ENCODE measurements around the gene DIPK1A. TPM values are rescaled to one million over a fixed set of nuclear protein-coding genes. Genes with fewer than 3 reads are reported as not detected.
A peak's percentile ranks its signal among the peaks of the same experiment; 100 is the strongest.

Gene DIPK1A
- total RNA-seq, 1 experiment from 2014 or later: 21.3 TPM

GRCh38 chr1:92953491-92953890 is 7.8 kb downstream of the DIPK1A start:
- peak; percentile 56 for DNase-seq (ENCODE audit: low read depth)

- no peak for DNase-seq (ENCODE audit: low read depth)
Observed at GRCh38 chr1:92952714-92953113, 8.5 kb downstream of the DIPK1A start.

GRCh38 chr1:92951141-92951582 is 10.1 kb downstream of the DIPK1A start:
- peak; percentile 76 for DNase-seq (ENCODE audit: low read depth)

- DNase-seq (ENCODE audit: low read depth): peak; percentile 78
Observed at GRCh38 chr1:92949937-92950817, 11.1 kb downstream of the DIPK1A start.

GRCh38 chr1:92948071-92948470 is 13.2 kb downstream of the DIPK1A start:
- no peak for DNase-seq (ENCODE audit: low read depth)

- DNase-seq (ENCODE audit: low read depth): no peak
Observed at GRCh38 chr1:92945748-92946270, 15.5 kb downstream of the DIPK1A start.

GRCh38 chr1:92944901-92945747 is 16.1 kb downstream of the DIPK1A start:
- no peak for DNase-seq (ENCODE audit: low read depth)

GRCh38 chr1:92943502-92943847 is 17.8 kb downstream of the DIPK1A start:
- DNase-seq (ENCODE audit: low read depth): no peak

- peak; percentile 52 for DNase-seq (ENCODE audit: low read depth)
Observed at GRCh38 chr1:92940541-92940940, 20.7 kb downstream of the DIPK1A start.

- no peak for DNase-seq (ENCODE audit: low read depth)
Observed at GRCh38 chr1:92937731-92938130, 23.5 kb downstream of the DIPK1A start.

GRCh38 chr1:92936865-92937264 is 24.4 kb downstream of the DIPK1A start:
- no peak for DNase-seq (ENCODE audit: low read depth)

- DNase-seq (ENCODE audit: low read depth): peak; percentile 90
Observed at GRCh38 chr1:92934395-92935378, 26.6 kb downstream of the DIPK1A start.

- no peak for DNase-seq (ENCODE audit: low read depth)
Observed at GRCh38 chr1:92933459-92933858, 27.8 kb downstream of the DIPK1A start.

GRCh38 chr1:92931691-92932090 is 29.6 kb downstream of the DIPK1A start:
- DNase-seq (ENCODE audit: low read depth): no peak

- DNase-seq (ENCODE audit: low read depth): no peak
Observed at GRCh38 chr1:92929461-92929860, 31.8 kb downstream of the DIPK1A start.

GRCh38 chr1:92927870-92928269 is 33.4 kb downstream of the DIPK1A start:
- DNase-seq (ENCODE audit: low read depth): no peak

- DNase-seq (ENCODE audit: low read depth): no peak
Observed at GRCh38 chr1:92926873-92927272, 34.4 kb downstream of the DIPK1A start.

GRCh38 chr1:92924501-92924900 is 36.8 kb downstream of the DIPK1A start:
- no peak for DNase-seq (ENCODE audit: low read depth)

- DNase-seq (ENCODE audit: low read depth): no peak
Observed at GRCh38 chr1:92923664-92924063, 37.6 kb downstream of the DIPK1A start.

GRCh38 chr1:92922356-92923035 is 38.8 kb downstream of the DIPK1A start:
- DNase-seq (ENCODE audit: low read depth): peak; percentile 76
